KOPT-K1 (cell line): Measurements from ENCODE around the gene APPBP2.
"Not testable (repeated sequence)": the region's sequence is repeated elsewhere in the genome, so short reads cannot be mapped to it uniquely, and the experiment has no call there.

Experiments used
- H3K27ac ChIP-seq: fragments of 200-600 bp; sonication (generic); 2 replicates; pipeline ENCODE4 v1.5.1; 2016; ENCODE audit warnings: antibody characterized with exemption, mild to moderate bottlenecking, low read depth, low read length; ENCODE audit not compliant: poor library complexity, severe bottlenecking
- H3K36me3 ChIP-seq: fragments of 200-600 bp; sonication (generic); 2 replicates; pipeline ENCODE4 v1.5.1; 2017; ENCODE audit warnings: antibody characterized with exemption, mild to moderate bottlenecking, low read length, moderate library complexity; ENCODE audit not compliant: insufficient read depth
- H3K9me3 ChIP-seq: fragments of 200-600 bp; sonication (generic); 2 replicates; pipeline ENCODE4 v1.5.1; 2017; ENCODE audit warnings: antibody characterized with exemption, low read length, mild to moderate bottlenecking; ENCODE audit not compliant: insufficient read depth, poor library complexity, severe bottlenecking

The APPBP2 gene, protein sequence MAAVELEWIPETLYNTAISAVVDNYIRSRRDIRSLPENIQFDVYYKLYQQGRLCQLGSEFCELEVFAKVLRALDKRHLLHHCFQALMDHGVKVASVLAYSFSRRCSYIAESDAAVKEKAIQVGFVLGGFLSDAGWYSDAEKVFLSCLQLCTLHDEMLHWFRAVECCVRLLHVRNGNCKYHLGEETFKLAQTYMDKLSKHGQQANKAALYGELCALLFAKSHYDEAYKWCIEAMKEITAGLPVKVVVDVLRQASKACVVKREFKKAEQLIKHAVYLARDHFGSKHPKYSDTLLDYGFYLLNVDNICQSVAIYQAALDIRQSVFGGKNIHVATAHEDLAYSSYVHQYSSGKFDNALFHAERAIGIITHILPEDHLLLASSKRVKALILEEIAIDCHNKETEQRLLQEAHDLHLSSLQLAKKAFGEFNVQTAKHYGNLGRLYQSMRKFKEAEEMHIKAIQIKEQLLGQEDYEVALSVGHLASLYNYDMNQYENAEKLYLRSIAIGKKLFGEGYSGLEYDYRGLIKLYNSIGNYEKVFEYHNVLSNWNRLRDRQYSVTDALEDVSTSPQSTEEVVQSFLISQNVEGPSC

DNA sequence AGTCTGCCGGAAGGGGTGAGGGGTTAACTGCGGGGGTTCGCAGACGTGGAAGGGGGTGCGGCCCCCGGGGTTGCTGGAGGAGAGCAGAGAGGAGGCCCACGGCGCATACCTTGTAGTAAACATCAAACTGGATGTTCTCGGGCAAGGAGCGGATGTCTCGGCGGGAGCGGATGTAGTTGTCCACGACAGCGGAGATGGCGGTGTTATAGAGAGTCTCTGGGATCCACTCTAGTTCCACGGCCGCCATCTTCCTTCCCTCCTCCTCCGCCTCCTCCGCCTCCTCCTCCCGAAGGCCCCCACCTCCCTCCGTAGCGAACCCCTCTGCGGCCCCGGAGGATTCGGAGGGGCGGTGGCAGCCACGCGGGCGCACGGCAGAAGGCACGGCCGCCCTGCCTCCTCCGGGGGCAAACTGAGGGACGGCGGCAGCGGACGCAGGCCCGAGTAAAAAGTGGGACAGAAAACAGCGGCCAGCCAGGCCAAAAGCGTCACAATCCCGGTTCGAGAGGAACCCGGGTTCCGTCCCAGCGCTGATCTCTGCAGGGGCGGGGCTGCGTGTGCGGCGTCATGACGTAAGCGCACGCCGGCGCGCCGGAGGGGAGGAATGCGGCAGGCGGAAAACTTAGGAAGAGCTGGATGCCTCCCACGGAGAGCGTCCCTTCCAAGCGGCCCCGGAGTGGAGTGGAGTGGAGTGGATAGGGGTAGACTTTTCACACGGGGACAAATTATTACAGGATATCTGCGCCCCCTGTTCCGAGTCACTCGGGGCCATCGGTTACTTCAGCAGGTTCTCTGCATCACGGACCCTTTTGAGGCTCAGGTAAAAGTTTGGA, at the start of gene APPBP2:
Gene APPBP2, minus strand, starts transcription at position 558 of the 830 bp plus-strand sequence. Its CDS starts 311 bp downstream, at position 247.
- H3K36me3 ChIP-seq: peaks cover 14% of the 10 kb centered on the region
- no peaks in the 10 kb centered on the region for H3K9me3 ChIP-seq
- peak within 1 kb of the TSS; percentile 86 for H3K27ac ChIP-seq

- Histone ChIP-seq H3K36me3 (no peaks in the 10 kb centered on the region), H3K9me3 (no peaks in the 10 kb centered on the region), H3K27ac (no peak overlapping the region)
Measured at GRCh38 chr17:60573236-60574051, 47.4 kb upstream of the APPBP2 start.

DNA sequence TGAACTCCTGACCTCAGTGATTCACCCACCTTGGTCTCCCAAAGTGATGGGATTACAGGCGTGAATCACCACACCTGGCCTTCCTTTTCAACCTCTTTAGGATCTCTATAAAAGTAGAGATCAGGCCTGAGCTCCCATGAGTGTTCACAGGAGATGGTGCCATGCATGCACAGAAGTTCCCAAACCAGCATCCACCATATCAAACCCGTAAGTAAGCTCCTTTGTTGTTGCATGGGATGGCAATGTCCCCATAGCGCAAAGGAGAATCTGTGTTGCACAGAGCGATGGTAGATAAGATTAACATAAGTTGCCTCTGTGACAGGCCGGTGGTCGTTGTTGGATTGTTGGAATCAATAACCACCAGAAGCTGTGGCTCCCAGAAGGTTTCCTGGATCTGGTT, 39.2 kb upstream of the APPBP2 start:
- Histone ChIP-seq H3K9me3 (no peaks in the 10 kb centered on the region), H3K36me3 (no peaks in the 10 kb centered on the region), H3K27ac (no peak overlapping the region)

DNA sequence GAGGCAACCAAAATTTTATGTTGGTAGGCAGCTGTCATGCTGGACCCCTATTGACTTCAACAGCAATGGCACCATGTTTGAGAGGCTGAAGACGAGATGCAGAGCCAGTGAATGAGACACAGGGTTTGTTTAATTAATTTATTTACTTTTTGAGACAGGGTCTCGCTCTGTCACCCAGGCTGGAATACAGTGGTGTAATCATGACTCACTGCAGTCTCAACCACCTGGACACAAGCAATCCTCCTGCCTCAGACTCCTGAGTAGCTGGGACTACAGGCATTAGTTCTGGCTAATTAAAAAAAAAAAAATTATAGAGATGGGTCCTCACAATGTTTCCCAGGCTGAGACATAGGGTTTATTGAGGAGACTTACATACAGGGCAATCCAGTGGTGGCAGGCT, 37.7 kb upstream of the APPBP2 start:
- no peaks in the 10 kb centered on the region for H3K36me3 ChIP-seq
- H3K9me3 ChIP-seq: peaks cover 4% of the 10 kb centered on the region
- no peak overlapping the region for H3K27ac ChIP-seq

GRCh38 chr17:60562421-60562820, 36.4 kb upstream of the APPBP2 start:
- Histone ChIP-seq H3K9me3 (peaks cover 17% of the 10 kb centered on the region), H3K27ac (no peak overlapping the region), H3K36me3 (no peaks in the 10 kb centered on the region)

DNA sequence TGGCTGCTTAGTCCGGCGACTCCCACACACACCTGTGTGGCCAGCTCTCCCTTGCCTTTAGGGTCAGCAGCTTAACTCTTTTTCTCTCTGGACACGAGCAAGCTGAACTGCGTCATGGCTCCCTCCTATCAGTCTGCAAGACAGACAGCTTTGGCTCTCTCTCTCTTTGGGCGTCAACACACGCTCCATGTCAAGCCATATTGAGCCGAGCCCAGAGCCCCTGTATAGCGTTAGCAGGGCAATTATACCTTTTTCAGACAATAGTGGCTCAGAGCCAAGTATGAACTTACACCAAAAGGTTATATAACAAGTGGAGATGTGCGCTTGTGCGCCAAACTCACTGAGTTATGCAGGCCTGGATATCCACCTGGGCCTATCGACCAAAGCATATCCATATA, 34.8 kb upstream of the APPBP2 start:
- Histone ChIP-seq H3K36me3 (no peaks in the 10 kb centered on the region), H3K27ac (no peak overlapping the region), H3K9me3 (peaks cover 26% of the 10 kb centered on the region)

GRCh38 chr17:60559995-60560859, 34.2 kb upstream of the APPBP2 start:
- Histone ChIP-seq H3K36me3 (no peaks in the 10 kb centered on the region), H3K9me3 (peaks cover 26% of the 10 kb centered on the region), H3K27ac (no peak overlapping the region)

DNA sequence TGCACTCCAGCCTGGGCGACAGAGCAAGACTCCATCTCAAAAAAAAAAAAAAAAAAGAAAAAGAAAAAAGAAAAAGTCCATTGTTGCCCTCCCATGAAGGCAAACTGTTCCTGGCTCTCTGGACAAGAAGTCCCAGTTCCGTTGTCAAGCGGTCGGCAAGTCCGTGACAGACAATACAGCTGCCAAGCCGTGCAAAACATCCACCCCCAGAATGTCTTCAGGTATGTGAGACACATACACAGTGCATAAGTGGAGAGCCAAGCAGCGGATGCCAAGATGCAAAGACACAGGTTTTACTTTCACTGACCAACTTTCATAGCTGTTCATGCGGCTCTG, 33.6 kb upstream of the APPBP2 start:
- peaks cover 26% of the 10 kb centered on the region for H3K9me3 ChIP-seq
- H3K36me3 ChIP-seq: no peaks in the 10 kb centered on the region
- no peak overlapping the region for H3K27ac ChIP-seq

- Histone ChIP-seq H3K9me3 (peaks cover 32% of the 10 kb centered on the region), H3K27ac (no peak overlapping the region), H3K36me3 (no peaks in the 10 kb centered on the region)
Measured at GRCh38 chr17:60557805-60558204, 31.8 kb upstream of the APPBP2 start.

DNA sequence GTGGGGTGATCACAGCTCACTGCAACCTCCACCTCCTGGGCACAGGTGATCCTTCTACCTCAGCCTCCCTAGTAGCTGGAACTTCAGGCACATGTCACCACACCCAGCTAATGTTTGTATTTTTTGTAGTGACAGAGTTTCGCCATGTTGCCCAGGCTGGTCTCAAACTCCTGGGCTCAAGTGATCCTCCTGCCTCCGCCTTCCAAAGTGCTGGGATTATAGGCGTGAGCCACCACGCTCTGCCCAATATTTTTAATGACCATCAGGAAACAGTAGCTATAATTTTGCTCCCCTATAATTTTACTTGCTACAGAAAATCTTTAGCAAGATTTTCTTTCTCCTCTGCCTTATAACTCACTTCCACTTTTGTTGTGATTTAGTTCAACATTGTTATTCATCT, 29.7 kb upstream of the APPBP2 start:
- Histone ChIP-seq H3K36me3 (no peaks in the 10 kb centered on the region), H3K9me3 (peaks cover 32% of the 10 kb centered on the region), H3K27ac (no peak overlapping the region)

DNA sequence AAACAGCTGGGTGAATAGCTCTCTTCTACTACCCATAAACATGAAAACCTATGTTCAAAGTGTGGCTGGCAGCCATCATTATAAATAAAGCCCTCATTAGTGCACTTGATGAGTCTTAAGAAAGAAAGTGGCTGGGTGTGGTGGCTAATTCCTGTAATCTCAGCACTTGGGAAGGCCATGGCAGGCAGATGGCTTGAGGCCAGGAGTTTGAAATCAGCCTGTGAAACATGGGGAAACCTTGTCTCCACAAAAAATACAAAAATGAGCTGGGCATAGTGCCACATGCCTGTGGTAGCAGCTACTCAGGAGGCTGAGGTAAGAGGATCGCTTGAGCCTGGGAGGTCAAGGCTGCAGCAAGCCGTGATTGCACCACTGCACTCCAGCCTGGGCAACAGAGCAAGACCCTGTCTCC, 28.3 kb upstream of the APPBP2 start:
- no peak overlapping the region for H3K27ac ChIP-seq
- H3K36me3 ChIP-seq: no peaks in the 10 kb centered on the region
- H3K9me3 ChIP-seq: peaks cover 32% of the 10 kb centered on the region

- H3K27ac ChIP-seq, H3K36me3 ChIP-seq: not testable (repeated sequence)
- peaks cover 14% of the 10 kb centered on the region for H3K9me3 ChIP-seq
Measured at GRCh38 chr17:60552255-60552654, 26.2 kb upstream of the APPBP2 start.

DNA sequence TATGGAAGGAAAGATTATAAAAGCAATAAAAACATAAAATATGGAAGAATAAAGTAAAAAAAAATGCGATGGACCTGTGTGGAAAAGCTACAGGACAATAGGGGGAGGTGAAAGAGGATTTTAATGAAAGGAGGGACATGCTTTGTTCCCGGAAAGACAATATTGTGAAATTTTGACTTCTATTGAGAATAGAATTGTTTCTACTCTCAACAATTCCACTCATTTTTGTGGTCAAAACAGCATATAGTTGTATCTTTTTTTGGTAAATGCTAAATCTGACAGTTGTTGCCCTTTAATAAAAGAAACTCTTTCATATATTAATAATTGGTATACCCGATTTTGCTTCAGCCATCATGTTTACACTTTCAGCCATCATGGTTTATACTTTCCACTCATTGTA, 22.9 kb upstream of the APPBP2 start:
- Histone ChIP-seq H3K9me3 (peaks cover 6% of the 10 kb centered on the region), H3K27ac (no peak overlapping the region), H3K36me3 (no peaks in the 10 kb centered on the region)
